GM19240 (cell line): ENCODE results near the gene TRAPPC2L.
A peak's percentile ranks its signal among the peaks of the same experiment; 100 is the strongest.

ENCODE experiments used
- DNase-seq: peaks from one replicate; pipeline ENCODE4 v3.0.0; 2011; ENCODE audit warnings: low spot score; ENCODE audit not compliant: insufficient read length

Gene TRAPPC2L, protein sequence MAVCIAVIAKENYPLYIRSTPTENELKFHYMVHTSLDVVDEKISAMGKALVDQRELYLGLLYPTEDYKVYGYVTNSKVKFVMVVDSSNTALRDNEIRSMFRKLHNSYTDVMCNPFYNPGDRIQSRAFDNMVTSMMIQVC

GRCh38 chr16:88856828-88857727, at the start of gene TRAPPC2L, which contains the start of gene GALNS:
Gene TRAPPC2L (plus strand): TSS chr16:88857127. CDS start chr16:88857151, 24 bp downstream.
Gene GALNS (minus strand): TSS chr16:88856947. CDS start chr16:88856877, 70 bp downstream.
- peak; percentile 100 for DNase-seq

- no peak for DNase-seq
Measured at GRCh38 chr16:88807142-88807625, 49.7 kb upstream of the TRAPPC2L start.

GRCh38 chr16:88807626-88808453, 49.1 kb upstream of the TRAPPC2L start:
- DNase-seq, result no peak

GRCh38 chr16:88809068-88809675, 47.8 kb upstream of the TRAPPC2L start:
- no peak for DNase-seq

DNA sequence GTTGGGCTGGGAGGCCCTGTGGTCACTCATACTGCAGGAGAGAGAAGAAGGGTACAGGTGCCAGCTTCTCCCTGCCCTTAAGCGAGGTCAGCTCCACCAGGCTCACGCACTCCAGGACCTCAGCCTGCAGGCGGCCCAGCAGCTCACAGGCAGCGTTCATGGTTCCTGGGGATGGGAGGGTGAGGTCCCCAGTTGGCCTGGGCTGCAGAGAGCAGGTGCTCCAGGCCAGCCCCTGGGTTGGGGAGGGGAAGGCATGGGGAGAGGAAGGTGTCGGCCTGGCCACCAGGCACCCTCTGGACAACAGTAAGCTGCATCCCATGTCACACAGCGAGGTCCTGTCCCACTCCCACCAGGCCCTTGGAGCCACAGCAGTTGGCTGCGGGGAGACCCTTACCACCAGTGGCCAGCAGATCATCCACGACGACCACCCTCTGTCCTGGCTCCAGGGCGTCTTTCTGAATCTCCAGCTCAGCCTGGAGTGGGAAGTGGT, 47.2 kb upstream of the TRAPPC2L start:
- no peak for DNase-seq

- no peak for DNase-seq
Measured at GRCh38 chr16:88810166-88810911, 46.6 kb upstream of the TRAPPC2L start.

DNA sequence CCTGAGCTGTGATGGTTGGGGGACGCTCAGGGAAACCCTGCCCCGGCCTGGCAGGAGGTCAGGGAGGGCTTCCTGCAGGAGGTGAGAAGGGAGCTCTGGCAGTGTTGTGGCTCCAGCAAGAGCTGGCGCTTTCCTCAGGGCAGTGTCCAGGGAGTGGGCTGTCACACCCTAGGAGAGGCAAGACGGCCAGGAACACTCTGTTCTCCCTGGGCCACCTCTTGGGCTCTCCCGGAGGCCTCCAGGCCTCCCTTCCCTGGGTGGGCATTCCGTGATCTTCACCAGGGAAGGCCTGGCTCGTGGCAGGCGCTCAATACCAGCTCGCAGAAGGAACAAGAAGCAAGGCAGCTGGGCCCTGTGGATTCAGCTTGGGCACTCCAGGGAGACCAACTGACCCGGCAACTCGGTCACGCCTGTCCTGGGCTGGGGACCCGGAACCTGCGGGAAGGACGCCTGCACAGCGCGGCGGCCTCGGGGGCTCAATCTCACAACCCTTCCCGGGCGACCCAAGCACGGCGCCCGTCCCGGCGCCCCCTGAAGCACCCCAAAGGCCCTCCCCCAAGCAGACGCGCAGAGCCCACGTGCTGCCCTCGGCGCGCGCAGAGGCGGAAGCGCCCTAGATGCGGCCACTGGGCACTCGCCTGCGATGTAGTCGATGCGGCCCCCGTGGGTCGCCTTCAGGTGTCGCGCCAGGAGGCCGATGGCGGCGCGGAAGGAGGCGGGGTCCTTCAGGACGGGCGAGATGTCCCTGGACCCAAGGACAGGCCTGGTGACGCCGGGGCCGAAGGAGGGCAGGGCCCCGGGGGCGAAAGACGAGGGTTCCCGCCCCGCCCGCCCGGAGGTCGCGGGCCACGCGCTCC, 45.8 kb upstream of the TRAPPC2L start:
- DNase-seq, result peak; percentile 64

- peak; percentile 74 for DNase-seq
Measured at GRCh38 chr16:88811769-88812512, 45.0 kb upstream of the TRAPPC2L start, which contains the start of gene APRT. Gene APRT (minus strand): TSS chr16:88811928. CDS start chr16:88811899, 29 bp downstream.

GRCh38 chr16:88812513-88813268, 44.2 kb upstream of the TRAPPC2L start:
- no peak for DNase-seq

DNA sequence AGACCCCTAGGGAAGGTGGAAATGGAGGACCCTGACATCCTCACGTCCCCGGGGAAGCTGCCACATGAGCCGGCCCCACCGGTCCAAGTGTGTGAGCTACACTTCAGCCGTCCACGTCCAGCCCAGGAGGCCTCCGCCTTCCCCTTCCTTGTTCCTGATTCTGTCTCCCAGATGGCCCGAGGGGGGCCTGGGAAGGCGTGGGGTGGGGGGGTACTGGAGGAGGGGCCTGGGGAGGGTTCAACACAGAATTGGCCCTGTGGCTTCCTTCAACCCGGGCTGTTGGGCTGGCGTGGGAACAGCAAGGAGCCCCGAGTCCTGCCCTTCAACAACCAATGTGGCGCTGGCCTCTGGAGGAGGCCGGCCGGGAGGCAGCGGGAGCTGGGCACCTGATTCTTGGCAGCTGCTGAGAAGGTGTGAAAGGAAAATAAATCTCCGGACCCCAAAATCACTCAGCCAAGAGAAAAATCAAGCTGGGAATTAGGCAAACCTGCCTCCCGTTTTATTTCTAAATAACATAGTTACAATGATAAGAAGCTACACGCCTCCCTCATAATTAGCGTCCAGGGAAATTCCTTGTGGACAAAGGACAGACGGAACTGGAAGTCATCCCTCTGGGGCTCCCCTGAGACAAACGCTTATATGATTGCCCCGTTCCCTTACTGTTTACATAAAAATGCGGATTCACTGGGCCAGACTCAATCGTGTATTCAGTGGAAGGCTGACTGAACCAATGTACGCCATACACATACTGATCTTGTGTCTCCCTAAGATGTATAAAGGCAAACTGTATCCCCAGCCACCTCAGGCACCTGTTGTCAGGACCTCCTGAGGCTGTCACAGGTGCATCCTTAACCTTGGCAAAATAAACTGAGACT, 43.4 kb upstream of the TRAPPC2L start:
- DNase-seq, result no peak

GRCh38 chr16:88814144-88814502, 42.8 kb upstream of the TRAPPC2L start:
- DNase-seq, result no peak

DNA sequence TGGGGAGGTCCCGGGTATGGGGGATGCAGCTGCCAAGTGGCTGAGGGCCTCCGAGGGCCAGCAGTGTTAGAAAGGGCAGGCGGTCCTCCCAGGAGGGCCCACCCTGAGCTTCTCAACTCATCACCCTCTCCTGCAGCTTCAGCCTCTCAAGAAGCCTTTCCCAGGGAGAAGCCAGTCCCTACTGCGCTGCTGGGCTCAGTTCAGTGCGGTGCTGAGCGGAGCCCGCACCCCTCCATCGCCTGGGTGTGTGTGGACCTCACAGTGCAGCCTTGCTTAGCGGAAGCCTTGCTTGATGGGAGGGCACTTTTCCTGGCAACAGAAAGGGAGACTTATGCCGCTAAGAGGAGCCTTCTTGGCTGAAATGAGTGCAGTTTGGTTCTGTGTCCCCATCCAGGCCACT, 41.7 kb upstream of the TRAPPC2L start:
- DNase-seq, result no peak

DNA sequence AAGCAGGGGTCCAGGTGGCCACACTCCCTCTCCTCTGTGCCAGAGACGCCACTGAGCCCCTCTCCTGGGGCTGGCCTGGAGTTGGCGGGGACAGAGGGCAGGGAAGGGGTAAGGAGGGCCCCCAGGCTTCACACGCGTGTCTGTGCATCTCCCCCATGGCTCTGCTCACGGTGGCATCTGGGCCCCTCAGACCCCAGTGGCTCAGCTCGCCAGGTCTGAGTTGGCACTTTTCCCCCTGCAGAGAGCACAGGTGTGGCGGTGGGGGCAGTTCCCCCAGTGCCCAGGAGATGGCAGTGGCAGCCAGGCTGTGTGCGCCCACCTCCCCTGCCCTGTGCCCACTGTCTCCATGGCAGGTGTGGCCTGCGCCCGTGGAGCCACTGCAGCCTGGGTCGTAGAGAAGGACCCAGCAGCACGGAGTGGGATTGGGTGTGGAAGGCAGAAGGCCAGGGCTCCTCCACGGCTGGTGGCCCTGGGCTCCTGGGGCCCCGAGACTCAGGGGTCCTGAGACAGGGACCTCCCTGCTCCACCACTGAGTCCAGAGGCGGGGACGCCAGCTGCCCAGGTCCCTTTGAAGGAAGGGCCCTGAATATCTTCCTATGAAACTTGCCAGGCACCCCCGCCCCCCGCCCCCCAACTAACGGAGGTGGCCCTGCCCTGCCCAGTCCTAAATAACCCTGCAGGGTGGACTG, 40.9 kb upstream of the TRAPPC2L start:
- no peak for DNase-seq

DNA sequence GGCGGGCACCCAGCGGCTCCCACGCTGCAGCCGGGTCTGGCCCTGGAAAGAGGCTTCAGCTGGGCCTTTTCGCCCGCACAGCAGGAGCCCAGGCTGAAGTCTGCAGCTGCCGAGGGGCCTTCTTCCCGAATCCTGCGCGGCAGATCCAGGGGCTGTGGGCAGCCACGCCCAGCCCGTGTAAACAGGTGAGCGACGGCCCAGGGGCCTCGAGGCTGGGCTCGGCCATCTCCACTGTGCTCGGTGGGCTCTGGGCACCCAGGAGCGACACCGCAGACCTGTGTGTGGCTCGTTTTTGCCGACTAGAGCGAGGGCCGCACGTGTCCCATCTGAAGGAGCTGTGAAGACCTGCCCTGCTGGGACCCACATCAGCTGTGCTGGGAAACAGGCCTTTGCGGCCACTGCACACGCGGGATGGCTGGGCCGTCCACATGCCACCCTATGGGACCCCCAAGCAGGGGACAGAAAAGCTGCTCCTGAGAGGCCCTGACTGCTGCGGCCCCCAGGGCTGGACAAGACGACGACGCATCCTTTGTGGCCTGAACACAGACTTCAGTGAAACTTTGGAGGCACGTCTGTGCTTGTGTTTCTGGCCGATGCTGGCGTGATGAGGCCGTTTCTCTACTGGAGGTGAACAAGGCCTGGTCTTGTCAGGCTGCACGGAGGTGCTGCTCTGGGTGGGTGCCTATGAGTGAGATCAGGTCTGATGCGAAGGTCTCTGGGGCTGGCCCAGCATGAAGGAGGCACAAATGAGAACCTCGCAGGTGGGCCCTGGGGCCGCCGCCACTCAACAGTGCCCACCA, 40.0 kb upstream of the TRAPPC2L start:
- no peak for DNase-seq

- DNase-seq, result no peak
Measured at GRCh38 chr16:88817785-88818574, 38.9 kb upstream of the TRAPPC2L start.
